Measurements from ENCODE around the gene CALCOCO1. TPM values are rescaled to one million over a fixed set of nuclear protein-coding genes. Genes with fewer than 3 reads are reported as not detected.

Gene CALCOCO1
- total and polyA plus RNA-seq, 4 donors: 65.5 to 223 (median 75.9) TPM

GRCh38 chr12:53695152-53696145 lies 31.8 kb downstream of the CALCOCO1 start:
- ATAC-seq (ENCODE audit: insufficient read depth, low FRiP score) (peak; percentile 42), DNase-seq (peak; percentile 30 to 44 (median 40))
- TF ChIP-seq CTCF (IDR thresholded peaks at IDR 0.05; ENCODE audit: control extremely low read depth, extremely low read depth): no peak
- 3 to 5% methylated on average over 50 to 57 of the region's 57 CpGs for WGBS, 2 donors
- Histone ChIP-seq H3K4me3 (no peak overlapping the region), H3K36me3 (ENCODE audit: control insufficient read depth in 4 of 4, insufficient read depth in 4 of 4, low read length in 4 of 4) (no peaks in the 10 kb centered on the region), H3K27ac (ENCODE audit: low read depth in 1 of 2, low read length in 1 of 2) (no peak overlapping the region), H3K4me1 (ENCODE audit: control insufficient read depth in 5 of 5, insufficient read depth in 5 of 5, low read length in 5 of 5) (peaks cover 0 to 19% (median 3%) of the 10 kb centered on the region in 5 donors), H3K9ac (ENCODE audit: insufficient read depth in 1 of 2, low read length in 2 of 2) (no peak overlapping the region), H3K27me3 (ENCODE audit: control insufficient read depth in 3 of 3, insufficient read depth in 3 of 3, low read length in 2 of 3) (peaks cover 3 to 73% (median 63%) of the 10 kb centered on the region in 3 donors), H3K9me3 (ENCODE audit: control insufficient read depth in 4 of 4, insufficient read depth in 3 of 4, low read length in 3 of 4) (no peaks in the 10 kb centered on the region)

GRCh38 chr12:53694756-53695151 lies 32.5 kb downstream of the CALCOCO1 start:
- no peak for DNase-seq
- H3K27me3 ChIP-seq (ENCODE audit: control insufficient read depth in 3 of 3, insufficient read depth in 3 of 3, low read length in 2 of 3): peaks cover 3 to 68% (median 58%) of the 10 kb centered on the region in 3 donors

GRCh38 chr12:53688134-53688533 lies 39.1 kb downstream of the CALCOCO1 start:
- no peaks in the 10 kb centered on the region for H3K36me3 ChIP-seq (ENCODE audit: control insufficient read depth in 4 of 4, insufficient read depth in 4 of 4, low read length in 4 of 4)
- no peak overlapping the region for H3K9ac ChIP-seq (ENCODE audit: insufficient read depth in 1 of 2, low read length in 2 of 2)
- WGBS, 2 donors: 90 to 91% methylated on average over 4 of the region's 4 CpGs
- ATAC-seq (ENCODE audit: insufficient read depth, low FRiP score) (no peak), DNase-seq (no peak)
- H3K27me3 ChIP-seq (ENCODE audit: control insufficient read depth in 3 of 3, insufficient read depth in 3 of 3, low read length in 2 of 3): peaks cover 0 to 15% (median 4%) of the 10 kb centered on the region in 3 donors
- no peak overlapping the region for H3K4me3 ChIP-seq
- H3K9me3 ChIP-seq (ENCODE audit: control insufficient read depth in 4 of 4, insufficient read depth in 3 of 4, low read length in 3 of 4): no peaks in the 10 kb centered on the region
- no peak overlapping the region for H3K27ac ChIP-seq (ENCODE audit: low read depth in 1 of 2, low read length in 1 of 2)
- TF ChIP-seq CTCF (IDR thresholded peaks at IDR 0.05; ENCODE audit: control extremely low read depth, extremely low read depth): no peak
- H3K4me1 ChIP-seq (ENCODE audit: control insufficient read depth in 5 of 5, insufficient read depth in 5 of 5, low read length in 5 of 5): peaks cover 0 to 13% (median 1%) of the 10 kb centered on the region in 5 donors

More at GRCh38 chr12:53694756-53695151, 32.5 kb downstream of the CALCOCO1 start:
- WGBS, 2 donors: 18 to 44% methylated on average over 16 of the region's 16 CpGs
- H3K36me3 ChIP-seq (ENCODE audit: control insufficient read depth in 4 of 4, insufficient read depth in 4 of 4, low read length in 4 of 4): no peaks in the 10 kb centered on the region
- no peak for ATAC-seq (ENCODE audit: insufficient read depth, low FRiP score)
- H3K9ac ChIP-seq (ENCODE audit: insufficient read depth in 1 of 2, low read length in 2 of 2): no peak overlapping the region
- H3K27ac ChIP-seq (ENCODE audit: low read depth in 1 of 2, low read length in 1 of 2): no peak overlapping the region
- TF ChIP-seq CTCF (IDR thresholded peaks at IDR 0.05; ENCODE audit: control extremely low read depth, extremely low read depth): no peak
- H3K4me1 ChIP-seq (ENCODE audit: control insufficient read depth in 5 of 5, insufficient read depth in 5 of 5, low read length in 5 of 5): peaks cover 0 to 19% (median 3%) of the 10 kb centered on the region in 5 donors
- H3K9me3 ChIP-seq (ENCODE audit: control insufficient read depth in 4 of 4, insufficient read depth in 3 of 4, low read length in 3 of 4): no peaks in the 10 kb centered on the region
- H3K4me3 ChIP-seq: no peak overlapping the region
